ENCODE measurements around the gene MPC1.
"Not testable (repeated sequence)": the region's sequence is repeated elsewhere in the genome, so short reads cannot be mapped to it uniquely, and the experiment has no call there.

MPC1 gene

GRCh38 chr6:166379103-166379586, 3.6 kb downstream of the MPC1 start:
- no peak for DNase-seq

- no peak for DNase-seq
Measured at GRCh38 chr6:166377721-166378120, 5.0 kb downstream of the MPC1 start.

- DNase-seq, result no peak
Measured at GRCh38 chr6:166375013-166375412, 7.7 kb downstream of the MPC1 start.

- DNase-seq, result no peak
Measured at GRCh38 chr6:166370489-166370888, 12.3 kb downstream of the MPC1 start.

GRCh38 chr6:166369782-166370181, 13.0 kb downstream of the MPC1 start:
- no peak for DNase-seq

- no peak for DNase-seq
Measured at GRCh38 chr6:166366921-166367320, 15.8 kb downstream of the MPC1 start.

GRCh38 chr6:166365806-166366205, 16.9 kb downstream of the MPC1 start:
- no peak for DNase-seq

GRCh38 chr6:166365221-166365620, 17.5 kb downstream of the MPC1 start:
- DNase-seq, result peak; percentile 32

- no peak for DNase-seq
Measured at GRCh38 chr6:166364456-166364855, 18.3 kb downstream of the MPC1 start.

- not testable (repeated sequence) for DNase-seq
Measured at GRCh38 chr6:166362427-166362826, 20.3 kb downstream of the MPC1 start.

GRCh38 chr6:166361077-166361429, 21.7 kb downstream of the MPC1 start:
- no peak for DNase-seq

- DNase-seq, result no peak
Measured at GRCh38 chr6:166360243-166361076, 22.3 kb downstream of the MPC1 start.

GRCh38 chr6:166355552-166355951, 27.2 kb downstream of the MPC1 start:
- no peak for DNase-seq

GRCh38 chr6:166354965-166355364, 27.8 kb downstream of the MPC1 start:
- DNase-seq, result no peak

GRCh38 chr6:166354143-166354542, 28.6 kb downstream of the MPC1 start:
- no peak for DNase-seq

- no peak for DNase-seq
Measured at GRCh38 chr6:166353507-166353906, 29.2 kb downstream of the MPC1 start.

- DNase-seq, result no peak
Measured at GRCh38 chr6:166352923-166353322, 29.8 kb downstream of the MPC1 start.

GRCh38 chr6:166351715-166352285, 30.9 kb downstream of the MPC1 start:
- no peak for DNase-seq

- DNase-seq, result no peak
Measured at GRCh38 chr6:166348305-166348949, 34.3 kb downstream of the MPC1 start.

GRCh38 chr6:166346965-166347364, 35.8 kb downstream of the MPC1 start:
- DNase-seq, result no peak

- DNase-seq, result no peak
Measured at GRCh38 chr6:166346449-166346848, 36.3 kb downstream of the MPC1 start.

- DNase-seq, result not testable (repeated sequence)
Measured at GRCh38 chr6:166345672-166346071, 37.1 kb downstream of the MPC1 start.

GRCh38 chr6:166344921-166345320, 37.8 kb downstream of the MPC1 start:
- DNase-seq, result not testable (repeated sequence)

GRCh38 chr6:166344240-166344639, 38.5 kb downstream of the MPC1 start:
- DNase-seq, result no peak

Data from fibroblast of skin of right quadriceps (primary cell).